A204.1 (cell line): ENCODE data around the gene ZBED2.
"Not testable (repeated sequence)": the region's sequence is repeated elsewhere in the genome, so short reads cannot be mapped to it uniquely, and the experiment has no call there.

Experiments used
- FAIRE-seq: peaks from 2 replicates; lab custom pipeline; 2012; peaks lifted over from hg19 to GRCh38; lab: Jason Lieb, UNC

Gene ZBED2, protein sequence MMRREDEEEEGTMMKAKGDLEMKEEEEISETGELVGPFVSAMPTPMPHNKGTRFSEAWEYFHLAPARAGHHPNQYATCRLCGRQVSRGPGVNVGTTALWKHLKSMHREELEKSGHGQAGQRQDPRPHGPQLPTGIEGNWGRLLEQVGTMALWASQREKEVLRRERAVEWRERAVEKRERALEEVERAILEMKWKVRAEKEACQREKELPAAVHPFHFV

GRCh38 chr3:111595232-111595631 lies at the start of gene ZBED2:
Gene ZBED2, minus strand, starts transcription at chr3:111595346. Its CDS starts 1,145 bp downstream, at chr3:111594201.
- FAIRE-seq, result no peak

- no peak for FAIRE-seq
These were observed 44.2 kb upstream of the ZBED2 start for GRCh38 chr3:111639316-111639715.

DNA sequence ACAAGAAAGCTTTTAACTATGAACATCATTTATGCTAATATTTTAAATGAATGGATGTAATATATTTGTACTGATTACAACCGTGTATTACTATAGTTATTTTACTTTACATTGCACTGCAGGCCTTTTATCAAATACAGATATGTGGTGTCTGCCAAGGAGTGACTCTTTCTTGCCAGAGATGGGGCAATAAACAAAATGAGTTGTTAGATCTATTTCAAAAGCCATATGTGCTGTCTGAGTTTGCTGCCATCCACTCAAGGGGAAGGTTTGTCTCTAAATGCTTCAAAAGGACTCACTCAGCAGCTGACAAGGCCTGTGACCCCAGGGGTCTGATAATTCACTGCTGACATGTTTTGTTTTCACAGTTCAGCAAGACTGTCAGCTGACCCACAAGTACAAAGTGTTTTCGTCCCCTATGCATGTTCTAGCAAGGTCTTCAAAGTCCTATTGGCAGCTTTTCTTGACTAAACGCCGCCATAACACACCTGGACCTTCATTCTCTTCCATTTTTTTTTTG lies 41.3 kb upstream of the ZBED2 start:
- FAIRE-seq, result no peak

GRCh38 chr3:111635403-111635802 lies 40.3 kb upstream of the ZBED2 start:
- no peak for FAIRE-seq

- FAIRE-seq, result not testable (repeated sequence)
These were observed 35.5 kb upstream of the ZBED2 start for GRCh38 chr3:111630638-111631037.

- FAIRE-seq, result not testable (repeated sequence)
These were observed 33.9 kb upstream of the ZBED2 start for GRCh38 chr3:111629018-111629417.

GRCh38 chr3:111627092-111627491 lies 31.9 kb upstream of the ZBED2 start:
- FAIRE-seq, result no peak

DNA sequence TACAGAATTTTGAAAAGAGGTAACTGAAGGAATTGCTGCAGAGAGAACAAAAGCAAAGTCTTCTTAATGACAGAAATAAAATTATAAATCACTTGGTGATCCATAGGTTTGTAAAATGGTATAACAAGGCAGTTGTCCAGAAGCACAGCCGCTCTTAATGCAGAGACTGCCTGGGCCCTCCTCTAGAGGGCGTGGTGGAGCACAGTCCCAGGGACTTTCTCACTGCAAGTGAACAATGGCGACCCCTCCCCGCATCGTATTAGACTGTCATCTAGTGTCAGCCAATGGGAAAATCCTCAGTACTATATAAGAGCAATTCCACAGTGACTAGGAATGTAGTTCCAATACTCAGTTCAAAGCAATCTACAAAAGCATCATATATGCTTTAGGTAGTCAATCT lies 26.4 kb upstream of the ZBED2 start:
- FAIRE-seq, result no peak

DNA sequence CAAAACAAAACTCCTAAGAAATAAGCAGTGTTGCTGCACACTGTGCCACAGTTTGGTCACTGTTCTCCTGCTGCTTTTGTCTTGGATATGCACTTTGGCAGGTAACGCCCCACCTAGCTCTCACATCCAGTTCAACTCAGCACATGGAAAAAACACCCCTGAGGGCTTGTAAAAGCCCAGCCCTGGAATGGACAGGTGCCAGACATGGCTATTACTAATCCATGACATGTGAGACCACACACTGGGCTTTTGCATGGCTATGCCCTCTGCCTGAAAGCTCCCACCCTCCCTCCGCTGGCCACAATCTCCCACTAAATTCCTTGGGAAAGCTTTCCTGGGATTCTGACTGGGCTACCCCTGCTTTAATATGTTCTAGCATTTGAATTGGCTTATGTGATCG lies 24.7 kb upstream of the ZBED2 start:
- no peak for FAIRE-seq

DNA sequence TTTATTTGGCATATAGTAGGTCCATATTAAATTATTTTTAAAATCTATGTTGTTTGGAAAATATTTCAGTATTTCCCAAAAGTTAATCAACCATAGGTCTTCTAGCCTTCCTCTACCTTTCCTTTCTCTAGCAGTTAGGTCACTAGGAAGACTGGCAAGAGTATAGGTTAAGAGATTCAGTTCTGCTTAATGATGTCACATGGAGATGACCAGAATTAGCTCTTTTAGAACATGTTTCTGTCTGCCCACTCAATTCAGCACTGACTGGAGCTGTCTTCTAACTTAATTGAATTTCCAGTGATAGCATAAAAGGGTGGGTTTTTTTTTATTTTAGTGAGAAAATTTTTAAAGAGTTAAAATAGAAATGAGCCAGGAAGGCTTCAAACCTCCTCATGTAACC lies 23.8 kb upstream of the ZBED2 start:
- no peak for FAIRE-seq

GRCh38 chr3:111617912-111618601 lies 22.9 kb upstream of the ZBED2 start:
- no peak for FAIRE-seq

DNA sequence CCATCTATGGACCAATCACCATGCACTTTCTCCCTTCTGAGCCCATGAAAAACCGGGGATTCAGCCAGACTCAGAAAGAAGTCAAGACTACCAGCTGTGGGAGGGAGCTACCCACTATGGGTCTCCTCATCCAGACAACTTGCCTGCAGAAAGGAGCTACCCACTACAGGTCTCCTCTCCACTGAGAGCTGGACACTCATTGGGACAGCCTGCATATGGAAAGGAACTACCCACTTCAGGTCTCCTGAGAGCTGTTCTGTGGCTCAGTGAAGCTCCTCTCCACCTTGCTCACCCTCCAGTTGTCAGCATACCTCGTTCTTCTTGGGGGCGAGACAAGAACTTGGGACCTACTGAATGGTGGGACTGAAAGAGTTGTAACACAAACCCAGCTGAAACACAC lies 22.3 kb upstream of the ZBED2 start:
- FAIRE-seq, result no peak

DNA sequence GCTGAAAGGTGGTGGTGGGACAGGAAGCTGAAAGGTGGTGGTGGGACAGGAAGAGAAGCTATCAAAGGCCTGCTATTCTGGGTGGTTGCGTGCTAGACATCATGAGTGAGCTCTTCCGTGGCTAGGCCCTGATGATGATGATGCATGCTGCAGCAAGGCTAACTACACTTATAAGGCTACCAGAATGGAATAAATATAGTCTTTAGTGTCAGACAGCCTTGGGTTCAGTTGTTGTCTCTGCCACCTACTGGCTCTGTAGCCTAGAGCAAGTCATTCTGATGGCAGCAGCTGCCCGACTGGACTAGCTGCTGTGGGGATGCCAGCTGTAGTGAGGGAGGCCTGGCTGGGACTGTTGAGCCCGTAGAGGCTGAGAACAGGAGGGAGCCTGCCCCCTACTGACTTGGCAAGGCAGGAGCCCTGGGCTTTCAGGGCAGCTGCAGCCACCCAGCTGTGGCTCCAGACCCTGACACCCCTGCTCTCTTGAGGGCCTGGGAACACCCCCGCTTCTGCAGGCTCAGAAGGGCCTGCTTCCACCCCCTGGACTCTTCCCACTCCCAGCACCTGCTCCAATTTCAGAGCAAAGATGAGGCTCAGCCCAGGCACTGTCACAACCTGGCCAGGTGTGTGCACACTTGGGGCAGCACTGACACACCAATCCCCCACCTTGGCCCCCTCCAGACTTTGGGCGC lies 21.4 kb upstream of the ZBED2 start:
- FAIRE-seq, result no peak

- FAIRE-seq, result no peak
These were observed 20.7 kb upstream of the ZBED2 start for GRCh38 chr3:111615880-111616279.

GRCh38 chr3:111613294-111613693 lies 18.1 kb upstream of the ZBED2 start:
- no peak for FAIRE-seq

DNA sequence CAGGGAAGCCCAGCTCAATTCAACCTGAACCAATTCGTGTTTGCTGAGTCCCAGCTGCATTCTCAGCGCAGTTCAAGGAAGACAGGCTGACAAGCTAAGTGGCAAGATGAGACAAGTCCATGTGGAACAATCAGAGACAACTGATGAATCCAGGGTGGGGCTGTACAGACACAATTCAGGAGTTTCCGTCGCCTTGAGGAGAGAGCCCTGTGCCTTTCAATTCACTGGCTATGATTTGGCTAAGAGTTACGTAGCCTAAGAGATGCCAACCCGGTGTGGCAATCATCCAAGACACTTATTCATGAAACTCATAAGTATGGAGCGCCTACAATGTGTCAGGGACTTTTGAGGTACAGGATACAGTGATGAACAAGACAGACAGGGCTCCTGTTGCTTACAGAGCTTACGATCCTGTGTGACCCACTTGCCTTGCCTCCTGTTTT lies 15.5 kb upstream of the ZBED2 start:
- FAIRE-seq, result no peak

DNA sequence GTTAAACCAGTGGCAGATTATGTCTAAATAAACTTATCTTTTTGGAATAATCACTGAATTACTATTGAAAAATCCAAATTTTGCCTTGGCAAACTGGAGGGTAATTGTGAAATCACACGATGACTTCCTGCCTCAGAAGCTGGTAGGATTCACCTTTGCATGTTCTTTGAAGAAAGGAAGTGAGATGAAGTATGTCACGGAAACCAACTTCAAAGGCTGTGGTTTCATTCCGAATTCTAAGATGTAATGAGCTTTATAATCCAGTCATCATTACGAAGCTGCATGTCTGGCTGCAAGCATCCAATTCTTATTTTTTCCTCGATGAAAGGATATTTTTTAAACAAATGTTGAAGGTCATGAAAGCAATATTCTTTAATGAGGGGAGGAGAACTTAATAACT lies 15.0 kb upstream of the ZBED2 start:
- FAIRE-seq, result no peak

DNA sequence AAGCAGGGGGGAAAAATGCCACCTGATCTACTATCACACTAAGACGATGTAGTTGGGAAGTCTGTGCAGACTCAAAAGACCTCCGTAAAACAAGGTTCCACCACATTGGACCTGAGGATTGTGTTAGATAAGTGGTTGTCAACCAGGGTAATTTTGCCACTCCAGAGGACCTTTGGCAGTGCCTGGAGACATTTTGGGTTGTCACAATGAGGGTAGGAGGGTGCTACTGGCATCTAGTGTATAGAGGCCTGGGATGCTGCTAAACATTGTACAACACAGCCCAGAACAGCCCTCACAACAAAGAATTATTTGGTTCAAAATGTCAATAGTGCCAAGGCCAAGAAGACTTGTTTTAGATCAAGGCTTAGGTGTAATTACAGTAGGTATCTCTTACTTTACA lies 14.6 kb upstream of the ZBED2 start:
- no peak for FAIRE-seq

DNA sequence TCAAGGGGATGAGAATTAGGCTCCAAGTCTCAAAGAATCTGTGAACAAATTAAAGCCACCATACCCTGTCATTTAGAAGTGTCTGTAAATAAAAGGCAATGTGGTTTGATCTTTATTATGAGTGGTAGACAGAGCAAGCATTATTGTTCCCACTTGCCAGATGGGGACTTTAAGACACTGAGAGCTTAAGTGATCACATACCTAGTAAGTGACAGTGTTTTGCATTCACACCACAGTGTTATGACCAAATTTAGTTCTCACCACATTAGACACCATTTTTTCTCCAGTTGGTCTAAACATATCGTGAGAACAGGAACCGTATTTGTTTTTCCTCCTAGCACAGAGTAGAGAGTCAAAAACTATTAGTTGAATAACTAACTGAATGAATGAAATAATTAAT lies 13.2 kb upstream of the ZBED2 start:
- FAIRE-seq, result no peak

DNA sequence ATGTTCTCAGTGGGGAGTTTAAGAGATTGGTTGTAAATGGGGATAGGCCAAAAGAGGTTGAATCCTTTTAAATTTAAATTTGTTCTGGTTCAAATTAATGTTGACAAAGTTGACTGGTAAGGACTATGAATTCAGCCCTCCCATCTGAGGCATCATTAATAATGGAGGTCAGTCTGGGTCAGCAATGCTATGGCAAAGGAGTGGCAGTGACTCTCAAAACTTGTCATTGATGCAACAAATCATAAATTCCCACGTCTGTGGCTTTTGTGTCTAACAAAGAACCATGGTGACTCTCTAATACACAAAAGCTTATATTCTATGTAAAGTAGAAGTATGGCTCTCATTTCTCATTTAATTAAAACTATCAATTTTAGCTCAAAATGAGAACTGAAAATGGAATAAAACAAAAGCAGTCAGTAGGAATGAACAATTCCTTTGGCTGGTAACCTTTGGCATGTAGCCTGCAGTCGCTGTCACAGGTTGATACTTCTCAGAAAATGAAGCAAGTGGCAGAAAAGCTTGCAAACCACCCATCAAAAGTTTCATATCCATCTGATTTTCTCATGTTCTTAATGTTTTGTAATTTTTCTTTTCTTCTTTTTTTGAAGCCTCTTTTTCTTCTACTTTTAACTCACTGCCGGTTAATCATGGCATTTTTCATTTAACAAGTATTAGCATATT lies 12.2 kb upstream of the ZBED2 start:
- no peak for FAIRE-seq

DNA sequence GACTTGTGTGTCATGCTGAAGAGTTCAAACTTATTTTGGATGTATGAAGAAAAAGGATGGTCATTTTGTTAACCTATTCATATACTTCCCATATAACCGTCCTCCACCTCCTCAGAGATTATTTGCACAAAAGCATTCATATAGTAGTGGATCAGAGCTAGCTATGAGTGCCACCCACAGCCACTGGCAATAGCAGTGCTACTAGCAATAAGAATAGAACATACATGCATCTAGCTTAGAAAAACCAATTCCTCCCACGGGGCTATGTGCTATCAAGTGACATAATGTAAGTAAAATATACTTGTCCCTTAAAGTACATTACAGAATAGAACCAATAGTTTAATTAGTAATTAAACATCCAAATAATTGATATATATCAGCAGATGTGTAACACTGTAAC lies 10.3 kb upstream of the ZBED2 start:
- no peak for FAIRE-seq

DNA sequence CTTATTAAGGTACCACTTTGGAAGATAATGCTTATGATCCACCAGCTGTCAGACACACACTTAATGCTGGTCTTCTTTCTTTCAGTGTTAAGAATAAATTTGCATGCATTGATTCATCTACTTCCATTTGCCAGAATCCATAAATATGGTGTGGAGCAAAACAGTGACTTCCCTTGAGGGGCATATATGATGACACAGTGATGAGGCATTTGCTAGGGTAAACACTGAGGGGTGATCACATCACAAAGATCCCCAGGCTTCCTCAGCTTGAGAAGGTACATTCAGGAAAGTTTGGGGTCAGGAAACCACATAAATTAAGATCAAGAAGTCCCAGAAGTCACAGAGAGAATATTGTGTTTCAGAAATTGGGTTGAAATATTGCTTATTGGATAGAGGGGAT lies 9.9 kb upstream of the ZBED2 start:
- FAIRE-seq, result no peak

GRCh38 chr3:111604119-111604518 lies 9.0 kb upstream of the ZBED2 start:
- FAIRE-seq, result no peak
